A172 (cell line): ENCODE measurements around the gene AP3D1. TPM values are rescaled to one million over a fixed set of nuclear protein-coding genes. Genes with fewer than 3 reads are reported as not detected.

Experiments used
- DNase-seq: peaks from one replicate; pipeline ENCODE4 v3.0.0-alpha.2; 2015; ENCODE audit warnings: low spot score
- total RNA-seq: library from RNA; depleted of rRNA; stranded (reverse); fragments of >200 nt; shearing (Covaris generic); gene quantifications from 2 replicates; pipeline ENCODE4 v1.2.3, GENCODE V29; 2014; rRNA removed

Gene AP3D1
- total RNA-seq, 1 experiment from 2014 or later: 176 TPM

DNA sequence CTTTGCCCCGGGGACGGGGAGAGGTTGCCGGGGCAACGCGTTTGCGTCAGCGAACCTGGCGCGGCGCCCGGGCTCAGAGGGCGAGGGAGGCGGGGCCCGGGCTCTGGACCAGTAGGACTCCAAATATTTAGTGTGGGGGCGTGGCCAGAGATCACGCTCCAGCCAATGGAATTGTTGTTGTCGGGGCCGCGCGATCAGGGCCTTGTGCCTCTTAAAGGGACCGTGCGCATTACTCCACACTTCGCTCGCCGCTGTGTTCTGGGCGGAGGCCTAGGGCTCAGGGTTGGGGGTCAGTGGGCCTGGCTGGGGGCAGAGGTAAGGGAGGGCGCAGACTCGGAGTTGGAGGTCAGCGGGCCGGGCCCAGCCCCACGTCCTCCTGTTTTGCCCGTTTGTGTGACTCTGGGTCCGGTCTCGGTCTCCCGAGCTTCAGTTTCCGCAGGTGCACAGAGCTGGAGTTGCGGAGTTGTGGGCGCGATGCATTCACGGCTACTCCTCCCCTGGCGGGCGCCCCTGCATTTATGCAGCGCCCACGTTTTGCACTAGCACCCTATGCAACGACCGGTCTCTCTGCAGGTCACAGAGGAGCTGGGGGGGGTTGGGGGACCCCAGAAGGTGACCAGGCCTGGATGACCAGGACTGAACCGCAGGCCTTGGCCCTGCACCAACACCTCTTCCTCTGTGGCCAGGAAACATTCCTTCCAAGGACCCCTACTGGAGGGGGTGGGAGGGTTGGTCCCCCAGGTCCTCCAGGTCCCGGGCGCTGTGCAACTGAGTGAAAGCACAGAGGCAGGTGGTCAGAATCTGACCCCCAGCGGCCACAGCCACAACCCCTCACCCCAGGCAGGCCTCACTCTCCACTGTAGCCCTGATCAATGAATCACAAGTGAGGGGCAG lies 89.6 kb downstream of the AP3D1 start:
- peak; percentile 98 for DNase-seq

DNA sequence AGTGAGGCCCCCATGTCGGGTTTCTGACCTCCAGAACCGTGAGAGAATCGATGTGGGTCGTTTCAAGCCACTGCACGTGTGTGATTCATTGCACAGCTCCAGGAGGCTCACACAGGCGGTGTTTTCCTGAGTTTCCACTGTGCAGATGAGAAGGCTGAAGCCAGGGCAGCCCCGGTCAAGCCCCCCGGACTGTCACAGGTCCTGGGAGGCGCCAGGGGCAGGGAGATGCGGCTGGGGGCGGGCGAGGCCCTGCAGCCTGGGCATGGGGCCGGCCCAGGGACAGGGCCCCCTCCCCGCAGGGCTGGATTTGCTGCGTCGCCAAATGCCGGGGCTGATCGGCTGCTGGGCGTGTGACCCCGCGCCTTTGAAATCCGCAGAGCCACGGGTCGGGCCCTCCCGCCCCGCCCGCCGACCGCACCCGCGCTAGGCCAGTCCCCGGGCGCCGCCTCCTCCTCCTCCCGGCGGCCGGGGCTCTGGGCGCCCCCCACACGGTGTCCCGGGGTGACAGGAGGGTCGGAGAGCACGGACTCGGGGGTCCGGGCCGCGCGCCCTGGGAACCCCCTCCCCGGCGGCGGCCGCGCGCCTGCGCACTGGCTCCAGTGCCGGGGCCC lies 90.4 kb downstream of the AP3D1 start:
- DNase-seq: peak; percentile 69

DNA sequence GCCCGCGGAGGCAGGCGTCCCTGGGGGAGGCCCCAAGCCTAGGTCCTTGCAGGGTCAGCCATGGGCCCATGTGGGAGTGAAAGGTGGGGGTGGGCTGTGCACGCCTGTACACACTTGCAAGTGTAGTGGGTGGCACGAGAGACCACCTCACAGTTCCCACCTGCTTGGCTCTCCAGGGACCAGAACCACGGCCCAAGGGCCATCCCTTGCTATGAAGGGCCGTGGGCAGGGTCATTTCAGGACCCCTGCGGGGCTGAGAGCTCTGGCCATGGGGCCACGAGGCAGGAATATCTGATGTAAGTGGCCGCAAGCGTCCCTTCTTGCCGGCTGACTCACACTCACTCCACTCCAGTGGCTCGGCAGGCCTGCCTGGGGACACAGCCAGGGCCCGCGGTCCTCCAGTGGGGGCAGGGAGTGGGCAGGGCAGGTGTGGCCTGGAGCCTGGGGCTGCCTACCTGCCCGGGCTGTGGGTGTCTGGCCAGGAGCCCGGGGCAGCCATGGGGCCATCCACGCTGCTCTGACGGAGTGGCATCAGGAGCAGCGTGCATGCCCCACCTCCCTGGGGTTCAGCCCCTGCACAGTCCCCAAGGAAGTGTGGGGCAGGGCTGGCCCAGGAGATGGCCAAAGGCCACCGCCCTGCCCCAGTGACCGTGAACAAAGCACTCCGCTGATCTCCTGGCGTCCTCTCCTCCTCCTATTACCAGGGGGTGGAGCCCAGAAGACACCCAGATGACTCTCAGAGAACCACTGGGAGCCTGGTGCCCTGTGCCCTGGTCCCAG lies 91.8 kb downstream of the AP3D1 start:
- peak; percentile 94 for DNase-seq

DNA sequence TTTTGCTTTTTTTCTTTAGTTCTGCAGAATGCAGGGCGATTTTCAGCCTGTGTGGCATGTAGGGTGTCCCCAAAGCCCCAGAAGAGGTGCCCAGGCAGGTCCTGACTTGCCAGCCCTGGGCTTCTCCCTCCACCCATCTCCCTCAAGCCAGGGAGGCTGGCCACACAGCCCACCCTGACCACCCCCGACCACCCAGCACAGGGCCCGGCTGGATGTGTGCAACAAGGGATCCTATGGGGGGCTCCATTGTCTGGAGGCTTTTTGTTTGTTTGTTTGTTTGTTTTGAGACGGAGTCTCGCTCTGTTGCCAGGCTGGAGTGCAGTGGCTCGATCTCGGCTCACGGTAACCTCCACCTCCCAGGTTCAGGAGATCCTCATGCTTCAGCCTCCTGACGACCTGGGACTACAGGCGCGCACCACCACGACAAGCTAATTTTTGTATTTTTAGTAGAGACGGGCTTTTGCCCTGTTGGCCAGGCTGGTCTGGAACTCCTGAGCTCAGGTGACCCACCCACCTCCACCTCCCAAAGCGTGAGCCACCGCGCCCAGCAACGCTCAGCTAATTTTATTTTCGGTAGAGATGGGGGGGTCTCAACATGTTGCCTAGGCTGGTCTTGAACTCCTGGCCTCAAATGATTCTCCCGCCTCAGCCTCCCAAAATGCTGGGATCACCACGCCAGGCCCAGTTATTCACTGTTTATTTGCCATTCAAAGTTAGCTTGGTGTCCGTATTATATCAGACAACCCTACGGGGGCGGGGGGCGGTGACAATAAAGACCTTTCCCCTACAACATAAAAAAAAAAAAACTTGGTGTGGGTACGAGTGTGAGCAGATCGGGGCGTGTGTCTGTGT lies 92.6 kb downstream of the AP3D1 start:
- no peak for DNase-seq

DNA sequence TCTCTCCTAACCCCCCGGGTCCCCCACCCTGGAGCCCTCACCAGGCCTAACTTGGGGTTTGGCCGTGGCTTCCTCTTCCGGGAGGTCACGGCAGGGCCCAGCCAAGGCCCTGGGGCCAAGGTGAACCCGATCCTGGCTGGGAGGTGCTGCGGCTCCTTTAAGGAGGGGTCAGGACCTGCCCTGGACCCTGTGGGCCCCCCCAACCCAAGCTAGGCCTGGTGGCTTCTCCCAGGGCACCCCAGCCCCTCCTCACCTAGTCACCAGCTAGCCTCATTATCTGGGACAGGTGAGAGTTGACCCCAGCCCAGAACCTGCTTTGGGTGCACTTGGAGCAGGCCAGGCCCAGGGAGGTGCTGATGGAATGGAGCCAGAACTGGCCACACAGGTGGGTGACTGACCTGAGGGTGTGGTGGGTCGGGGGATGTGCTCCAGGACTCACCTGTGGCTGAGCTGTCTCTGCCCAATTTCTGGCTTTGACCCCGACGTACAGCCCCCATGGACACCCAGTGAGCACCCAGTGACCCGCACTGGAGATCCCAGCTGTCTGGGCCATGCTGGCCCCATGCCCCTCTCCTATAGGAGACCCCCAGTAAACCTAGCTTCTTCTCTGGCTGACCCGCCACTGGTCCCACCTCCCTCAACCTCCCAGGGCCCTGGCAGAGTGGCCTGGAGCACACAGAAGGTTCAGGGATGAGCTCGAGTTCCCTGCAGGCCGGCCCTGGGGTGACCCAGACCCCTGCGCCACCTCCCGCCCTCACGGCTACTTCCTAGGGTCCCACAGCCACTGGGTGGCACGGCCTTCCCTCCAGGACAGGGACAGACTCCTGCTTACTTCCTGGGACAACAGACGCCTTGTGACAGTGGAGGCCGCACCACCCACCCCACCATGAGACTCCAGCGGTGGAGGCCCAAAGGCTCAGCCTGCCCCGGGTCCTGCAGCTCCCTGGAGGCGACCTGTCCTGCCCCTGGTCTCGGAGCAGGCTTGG lies 93.6 kb downstream of the AP3D1 start:
- DNase-seq: no peak

DNA sequence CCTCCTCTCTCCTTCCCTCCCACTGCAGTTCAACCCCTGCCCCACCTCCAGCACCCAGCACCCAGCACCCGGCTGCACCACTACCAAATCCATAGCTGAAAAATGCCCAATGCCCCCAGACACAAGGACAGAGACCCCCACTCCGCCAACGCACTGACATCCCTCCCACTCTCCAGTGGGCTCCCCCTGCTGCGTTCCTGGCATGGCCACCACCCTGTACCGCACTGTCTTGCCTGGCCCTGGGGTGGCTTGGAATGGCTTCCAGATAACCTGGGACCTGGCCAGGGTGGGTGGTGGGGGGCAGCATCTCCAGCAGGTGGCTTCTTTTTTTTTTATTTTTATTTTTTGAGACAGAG lies 94.6 kb downstream of the AP3D1 start:
- DNase-seq: no peak

DNA sequence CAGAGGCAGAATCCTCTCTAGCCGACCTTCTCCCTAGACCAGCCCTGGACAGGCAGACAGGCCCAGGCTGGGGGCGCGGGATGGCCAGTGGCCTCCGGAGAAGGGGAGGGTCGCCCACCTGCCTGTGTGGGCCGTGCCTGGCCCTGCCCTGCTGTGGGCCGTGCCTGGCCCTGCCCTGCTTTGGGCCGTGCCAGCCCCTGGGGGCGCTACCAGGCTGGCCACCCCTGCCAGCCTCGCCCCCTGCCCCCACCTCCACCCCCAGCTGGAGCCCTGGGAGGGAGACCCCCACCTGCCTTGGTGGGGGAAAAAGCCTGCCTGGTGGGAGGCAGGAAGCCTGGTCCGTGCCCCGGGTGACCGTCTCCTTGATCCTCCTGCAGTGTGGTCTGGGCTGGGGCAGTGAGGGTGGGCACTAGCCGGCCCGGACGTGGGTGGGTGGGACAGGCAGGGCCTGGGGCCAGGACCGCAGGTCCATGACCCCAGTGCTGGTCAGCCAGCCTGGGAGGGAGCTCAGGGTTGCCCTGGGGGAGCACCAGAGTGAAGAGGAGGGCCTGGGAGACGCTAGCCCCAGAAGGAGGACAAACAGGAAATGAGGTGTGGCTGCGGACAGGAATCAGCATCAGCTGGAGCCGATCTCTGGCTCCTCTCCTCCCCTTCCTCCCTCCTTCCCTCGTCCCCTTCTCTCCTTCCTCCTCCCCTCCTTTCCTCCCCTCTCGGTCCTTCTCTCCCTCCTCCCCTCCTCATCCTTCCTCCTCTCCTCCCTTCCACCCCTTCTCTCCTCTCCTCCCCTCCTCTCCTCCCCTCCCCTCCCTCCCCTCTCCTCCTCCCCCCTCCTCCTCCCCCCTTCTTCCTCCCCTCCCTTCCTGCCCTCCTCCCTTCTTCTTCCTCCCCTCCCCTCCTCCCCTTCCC lies 95.2 kb downstream of the AP3D1 start:
- peak; percentile 95 for DNase-seq

DNA sequence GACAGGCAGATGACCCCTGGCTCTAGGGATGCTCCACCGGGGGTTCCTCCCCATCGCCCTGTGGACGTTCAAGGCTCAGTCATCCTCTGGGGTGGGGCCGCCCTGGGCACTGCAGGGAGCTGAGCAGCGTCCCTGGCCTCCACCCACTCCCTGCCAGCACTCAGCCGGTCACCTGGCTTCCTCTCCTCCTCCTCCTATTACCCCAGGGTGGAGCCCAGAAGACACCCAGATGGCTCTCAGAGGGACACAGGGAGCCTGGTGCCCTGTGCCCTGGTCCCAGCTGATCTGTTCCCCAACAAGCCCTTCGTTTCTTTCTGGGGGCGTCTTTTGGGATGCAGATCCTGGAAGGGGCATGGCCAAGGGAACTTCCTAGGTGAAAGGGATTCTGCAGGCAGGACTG lies 96.6 kb downstream of the AP3D1 start:
- DNase-seq: peak; percentile 71

DNA sequence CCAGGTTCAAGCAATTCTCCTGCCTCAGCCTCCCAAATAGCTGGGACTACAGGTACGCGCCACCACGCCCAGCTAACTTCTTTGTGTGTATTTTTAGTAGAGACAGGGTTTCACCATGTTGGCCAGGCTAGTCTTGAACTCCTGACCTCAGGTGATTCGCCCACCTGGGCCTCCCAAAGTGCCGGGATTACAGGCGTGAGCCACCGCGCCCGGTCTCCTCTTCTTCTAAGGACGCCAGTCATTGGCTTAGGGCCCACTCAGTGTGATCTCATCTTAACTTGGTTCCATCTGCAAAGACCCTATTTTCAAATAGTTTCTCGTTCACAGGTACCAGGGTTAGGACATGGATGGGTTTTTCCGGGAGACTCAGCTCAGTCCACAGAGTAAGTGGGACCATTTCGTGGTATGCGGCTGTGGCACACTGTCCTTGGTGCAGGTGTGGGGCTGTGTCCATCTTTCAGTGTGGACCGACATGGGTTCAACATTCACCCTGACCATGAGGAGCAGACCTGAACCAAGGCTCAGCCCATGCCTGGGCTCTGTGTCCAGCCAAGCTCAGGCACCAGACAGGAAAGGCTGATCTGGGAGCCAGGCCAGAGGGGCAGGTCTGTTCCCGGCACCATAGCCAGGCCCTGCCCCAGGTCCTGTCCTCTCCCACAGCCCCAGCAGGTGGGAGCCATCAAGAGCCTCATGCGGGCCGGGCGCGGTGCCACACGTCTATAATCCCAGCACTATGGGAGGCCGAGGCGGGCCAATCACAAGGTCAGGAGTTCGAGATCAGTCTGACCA lies 97.6 kb downstream of the AP3D1 start:
- DNase-seq: peak; percentile 78

DNA sequence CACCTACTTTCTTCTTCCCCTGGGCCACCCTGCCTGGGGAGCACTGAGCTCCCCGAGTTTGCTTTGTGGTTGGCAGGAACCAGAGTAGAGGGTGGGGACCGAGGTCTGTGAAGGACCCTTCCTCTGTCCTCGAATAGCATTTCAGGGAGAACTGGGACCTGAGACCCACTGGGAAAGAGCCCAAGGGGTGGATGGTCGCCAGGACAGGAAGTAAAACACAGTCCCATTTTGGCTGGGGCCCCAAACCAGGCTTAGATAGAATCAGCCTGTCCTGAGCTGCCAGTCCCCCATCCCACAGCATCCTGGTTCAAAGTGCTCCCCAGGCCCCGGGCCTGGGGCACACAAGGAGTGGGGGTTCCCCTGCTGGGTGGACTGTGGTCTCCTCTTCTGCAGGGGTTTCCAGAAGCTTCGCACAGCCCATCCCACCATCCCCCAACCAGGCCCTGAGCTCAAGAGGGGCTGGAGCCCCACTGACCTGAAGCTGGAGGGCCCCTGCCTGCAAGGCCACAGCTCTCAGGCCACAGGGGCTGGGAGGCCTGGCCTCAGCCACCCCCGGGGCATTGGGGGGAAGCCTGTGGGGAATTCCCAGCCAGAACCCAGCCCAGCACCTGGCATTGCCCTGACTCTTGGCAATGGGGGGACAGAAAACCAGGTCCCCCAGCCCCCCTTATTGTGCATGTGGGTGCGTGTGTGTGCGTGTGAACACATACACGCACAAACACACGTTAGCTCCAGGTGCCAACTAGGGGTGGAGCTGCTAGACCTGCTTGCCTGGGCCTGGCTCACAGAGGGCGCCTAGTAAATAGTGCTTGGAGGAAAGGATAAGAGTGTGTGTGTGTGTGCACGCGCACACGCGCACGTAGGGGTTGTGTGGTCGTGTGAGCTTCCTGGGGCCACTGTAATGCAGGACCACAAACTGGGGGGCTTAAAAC lies 99.3 kb downstream of the AP3D1 start:
- no peak for DNase-seq

DNA sequence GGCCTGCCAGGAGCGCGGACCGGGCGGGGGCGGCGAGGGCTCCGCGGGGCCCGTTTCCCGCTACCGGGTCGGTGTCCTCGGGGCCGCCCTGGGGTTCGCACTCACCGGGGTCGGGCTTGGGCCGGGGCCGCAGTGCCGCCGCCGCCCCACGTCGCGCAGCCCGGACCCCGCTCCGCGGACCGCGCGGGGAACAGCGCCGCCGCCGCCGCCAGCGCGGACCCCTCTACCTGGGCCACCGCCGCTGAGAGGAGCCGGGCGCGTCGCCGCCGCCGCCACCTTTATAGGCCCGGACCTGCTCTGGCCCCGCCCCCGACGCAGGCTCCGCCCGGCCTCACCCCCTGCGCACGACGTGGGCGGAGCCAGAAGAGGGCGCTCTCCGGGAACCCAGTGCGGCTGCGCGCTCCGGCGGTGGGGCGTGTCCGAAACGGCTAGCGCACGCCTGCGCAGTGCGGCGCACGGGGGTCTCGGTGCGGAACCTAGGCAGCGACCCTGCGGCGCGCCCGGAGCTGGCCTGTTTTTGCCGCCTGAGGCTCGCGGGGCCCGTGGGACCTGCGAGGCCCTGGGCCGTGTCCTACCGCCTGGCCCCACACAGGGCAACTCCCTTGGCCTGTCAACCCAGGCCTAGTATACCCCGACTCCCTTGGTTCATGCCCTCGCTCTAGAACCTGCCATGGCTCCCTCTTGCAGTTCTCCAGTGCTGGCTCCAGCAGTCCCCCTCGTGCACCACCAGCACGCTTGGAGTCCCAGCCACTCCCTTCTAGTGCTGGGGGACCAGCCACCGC lies 100.2 kb downstream of the AP3D1 start, which contains the start of gene MKNK2:
TSS of gene MKNK2 (minus strand) at position 254 of the 782 bp plus-strand sequence. CDS start 393 bp downstream, outside the sequence.
- peak; percentile 72 for DNase-seq

Other genes with a start within 250 kb of the AP3D1 start
- gene ADAT3, start 246.2 kb downstream of the AP3D1 start, total RNA-seq: 2.3 and 3.7 TPM in 2 replicates
- gene SCAMP4, start 246.2 kb downstream of the AP3D1 start, total RNA-seq: 71.1 and 134 TPM in 2 replicates
- 83.5 and 88.1 TPM in 2 replicates for gene CSNK1G2, start 210.4 kb downstream of the AP3D1 start, total RNA-seq
- 54.7 and 60.4 TPM in 2 replicates for gene BTBD2, start 135.9 kb downstream of the AP3D1 start, total RNA-seq
- gene MKNK2, start 100.3 kb downstream of the AP3D1 start, total RNA-seq: 40.4 and 53.8 TPM in 2 replicates
- gene MOB3A, start 55.2 kb downstream of the AP3D1 start, total RNA-seq: 17.4 and 21.5 TPM in 2 replicates
- gene IZUMO4, start 54.7 kb downstream of the AP3D1 start, total RNA-seq: 2.7 and 2.8 TPM in 2 replicates
- gene DOT1L, start 12.4 kb upstream of the AP3D1 start, total RNA-seq: 6.5 and 6.8 TPM in 2 replicates
- 172 and 177 TPM in 2 replicates for gene PLEKHJ1, start 84.8 kb upstream of the AP3D1 start, total RNA-seq
- gene SF3A2, start 85.3 kb upstream of the AP3D1 start, total RNA-seq: 41.1 and 42.9 TPM in 2 replicates
- 8.5 and 10.0 TPM in 2 replicates for gene AMH, start 97.8 kb upstream of the AP3D1 start, total RNA-seq
- gene JSRP1, start 104.9 kb upstream of the AP3D1 start, total RNA-seq: not detected in 2 replicates
- 0.22 and 1.7 TPM in 2 replicates for gene PEAK3, start 130.6 kb upstream of the AP3D1 start, total RNA-seq
- gene LINGO3, start 156.6 kb upstream of the AP3D1 start, total RNA-seq: not detected in 2 replicates
- 493 and 592 TPM in 2 replicates for gene LSM7, start 177.0 kb upstream of the AP3D1 start, total RNA-seq
- 51.9 and 60.7 TPM in 2 replicates for gene SPPL2B, start 177.1 kb upstream of the AP3D1 start, total RNA-seq
- gene TMPRSS9, start 208.7 kb upstream of the AP3D1 start, total RNA-seq: not detected in 2 replicates